Esophagus muscularis mucosa (tissue), 3 donors: ENCODE measurements around the gene THSD4.

Experiments used
- CTCF ChIP-seq, 3 experiments: fragments of 200-600 bp in 2 of 3; fragments of 450-650 bp in 1 of 3; sonication (generic) in 2 of 3; IDR thresholded peaks; one replicate each; pipeline ENCODE4 v1.5.1; 2017 to 2019; ENCODE audit warnings: antibody characterized with exemption in 3 of 3, mild to moderate bottlenecking in 2 of 3, moderate library complexity in 1 of 3
- POLR2AphosphoS5 ChIP-seq, 2 donors: sonication (generic); formaldehyde crosslinking; IDR thresholded peaks; one replicate each; pipeline ENCODE4 v1.6.1; 2017; ENCODE audit warnings: antibody characterized with exemption in 2 of 2

DNA sequence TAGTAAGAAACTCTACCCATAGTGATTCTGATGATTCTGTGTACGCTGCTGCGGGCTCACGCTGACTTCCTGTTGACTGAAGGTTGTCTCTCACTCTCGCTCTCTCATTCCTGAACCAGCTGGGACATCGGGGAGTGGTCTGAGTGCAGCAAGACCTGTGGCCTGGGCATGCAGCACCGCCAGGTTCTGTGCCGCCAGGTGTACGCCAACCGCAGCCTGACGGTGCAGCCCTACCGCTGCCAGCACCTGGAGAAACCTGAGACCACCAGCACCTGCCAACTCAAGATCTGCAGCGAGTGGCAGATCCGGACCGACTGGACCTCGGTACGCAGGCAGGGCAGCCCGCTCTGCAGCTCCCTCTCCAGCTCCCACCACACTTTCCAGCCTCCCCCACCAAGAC lies 631.4 kb downstream of the THSD4 start:
- TF ChIP-seq POLR2AphosphoS5 (IDR thresholded peaks at IDR 0.05) = no peak
- no peak for TF ChIP-seq CTCF (IDR thresholded peaks at IDR 0.05)
